WERI-Rb-1 (cell line): ENCODE data around the gene CAMTA1.
A peak's percentile ranks its signal among the peaks of the same experiment; 100 is the strongest.

Experiments
- DNase-seq: peaks from one replicate; pipeline ENCODE4 v3.0.0-alpha.2; 2020
- H3K27ac ChIP-seq: fragments of 250-450 bp; sonication (Bioruptor Pico); 2 replicates; pipeline ENCODE4 v1.5.1; 2020; ENCODE audit warnings: mild to moderate bottlenecking, moderate library complexity
- H3K27me3 ChIP-seq: fragments of 250-450 bp; sonication (Bioruptor Pico); 2 replicates; pipeline ENCODE4 v1.5.1; 2021; ENCODE audit warnings: mild to moderate bottlenecking, low read depth, moderate library complexity; ENCODE audit not compliant: insufficient read depth, severe bottlenecking
- H3K36me3 ChIP-seq: fragments of 250-450 bp; sonication (Bioruptor Pico); 2 replicates; pipeline ENCODE4 v1.5.1; 2020; ENCODE audit warnings: mild to moderate bottlenecking, moderate library complexity
- H3K4me3 ChIP-seq: 2 replicates; pipeline ENCODE4 v1.5.1; 2011; ENCODE audit warnings: low read depth, mild to moderate bottlenecking, control low read depth, low read length
- H3K9me3 ChIP-seq: fragments of 250-450 bp; sonication (Bioruptor Pico); 2 replicates; pipeline ENCODE4 v1.5.1; 2021; ENCODE audit warnings: mild to moderate bottlenecking, moderate library complexity; ENCODE audit not compliant: severe bottlenecking
- TF ChIP-seq, protein P1 (sequence below): IDR thresholded peaks from 2 replicates; pipeline ENCODE4 v1.5.1; 2011; ENCODE audit warnings: low read depth, mild to moderate bottlenecking, control low read depth, inconsistent platforms, low read length

CAMTA1 gene

GRCh38 chr1:7652515-7653098 lies 867.4 kb downstream of the CAMTA1 start:
- Histone ChIP-seq H3K9me3 (no peaks in the 10 kb centered on the region), H3K4me3 (no peak overlapping the region), H3K27me3 (no peaks in the 10 kb centered on the region), H3K27ac (no peak overlapping the region), H3K36me3 (no peaks in the 10 kb centered on the region)
- TF ChIP-seq, protein P1, sequence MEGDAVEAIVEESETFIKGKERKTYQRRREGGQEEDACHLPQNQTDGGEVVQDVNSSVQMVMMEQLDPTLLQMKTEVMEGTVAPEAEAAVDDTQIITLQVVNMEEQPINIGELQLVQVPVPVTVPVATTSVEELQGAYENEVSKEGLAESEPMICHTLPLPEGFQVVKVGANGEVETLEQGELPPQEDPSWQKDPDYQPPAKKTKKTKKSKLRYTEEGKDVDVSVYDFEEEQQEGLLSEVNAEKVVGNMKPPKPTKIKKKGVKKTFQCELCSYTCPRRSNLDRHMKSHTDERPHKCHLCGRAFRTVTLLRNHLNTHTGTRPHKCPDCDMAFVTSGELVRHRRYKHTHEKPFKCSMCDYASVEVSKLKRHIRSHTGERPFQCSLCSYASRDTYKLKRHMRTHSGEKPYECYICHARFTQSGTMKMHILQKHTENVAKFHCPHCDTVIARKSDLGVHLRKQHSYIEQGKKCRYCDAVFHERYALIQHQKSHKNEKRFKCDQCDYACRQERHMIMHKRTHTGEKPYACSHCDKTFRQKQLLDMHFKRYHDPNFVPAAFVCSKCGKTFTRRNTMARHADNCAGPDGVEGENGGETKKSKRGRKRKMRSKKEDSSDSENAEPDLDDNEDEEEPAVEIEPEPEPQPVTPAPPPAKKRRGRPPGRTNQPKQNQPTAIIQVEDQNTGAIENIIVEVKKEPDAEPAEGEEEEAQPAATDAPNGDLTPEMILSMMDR: 0 out of 2 replicates have a peak, but pooled peaks have one; percentile 4
- no peak for DNase-seq

GRCh38 chr1:7654725-7655124 lies 869.5 kb downstream of the CAMTA1 start:
- DNase-seq: no peak
- TF ChIP-seq, protein P1: no peak
- no peaks in the 10 kb centered on the region for H3K27me3 ChIP-seq
- H3K9me3 ChIP-seq: no peaks in the 10 kb centered on the region
- H3K4me3 ChIP-seq: no peak overlapping the region
- no peaks in the 10 kb centered on the region for H3K36me3 ChIP-seq
- no peak overlapping the region for H3K27ac ChIP-seq

GRCh38 chr1:7655354-7655753 lies 870.1 kb downstream of the CAMTA1 start:
- H3K27ac ChIP-seq: no peak overlapping the region
- no peaks in the 10 kb centered on the region for H3K27me3 ChIP-seq
- no peaks in the 10 kb centered on the region for H3K9me3 ChIP-seq
- H3K36me3 ChIP-seq: no peaks in the 10 kb centered on the region
- DNase-seq: no peak
- H3K4me3 ChIP-seq: no peak overlapping the region
- TF ChIP-seq, protein P1: no peak

- no peak for DNase-seq
- Histone ChIP-seq H3K27ac (no peak overlapping the region), H3K27me3 (no peaks in the 10 kb centered on the region), H3K4me3 (no peak overlapping the region), H3K9me3 (no peaks in the 10 kb centered on the region), H3K36me3 (no peaks in the 10 kb centered on the region)
- TF ChIP-seq, protein P1: no peak
Measured at GRCh38 chr1:7656557-7657215, 871.4 kb downstream of the CAMTA1 start.

DNA sequence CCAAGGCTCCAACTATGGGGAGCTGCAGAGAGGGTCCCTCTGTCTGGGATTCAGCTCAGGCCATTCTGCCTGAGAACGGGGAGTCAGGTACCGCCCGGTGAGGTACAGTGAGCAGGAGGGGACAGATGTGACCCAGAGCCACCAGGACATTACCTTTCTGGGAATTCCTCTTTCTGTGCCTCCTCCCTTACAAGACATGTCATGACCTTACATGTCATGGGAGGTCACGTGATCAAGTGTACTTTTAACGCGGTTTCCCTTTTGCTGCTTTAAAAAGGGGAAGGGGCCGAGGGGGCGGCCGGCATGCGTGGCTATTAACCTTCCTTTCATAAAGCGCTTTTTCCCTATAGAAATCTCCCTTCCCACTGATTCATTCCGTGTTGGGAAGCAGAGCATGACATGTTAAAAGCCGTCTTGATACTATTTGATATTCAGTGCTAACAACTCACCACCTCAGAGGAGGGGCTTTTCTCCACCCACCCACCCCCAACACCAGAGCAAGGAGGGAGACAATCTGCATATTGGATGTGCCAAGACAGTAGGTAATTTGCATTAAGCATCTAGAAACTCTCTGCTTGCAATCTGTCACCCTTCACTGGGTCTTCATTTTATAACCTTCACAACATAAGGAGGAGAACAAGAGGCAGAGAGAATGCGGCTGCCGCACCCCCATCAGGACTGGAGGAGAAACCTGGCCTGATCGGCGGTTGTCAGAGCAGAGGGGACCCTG lies 872.2 kb downstream of the CAMTA1 start:
- Histone ChIP-seq H3K27ac (no peak overlapping the region), H3K36me3 (no peaks in the 10 kb centered on the region), H3K27me3 (no peaks in the 10 kb centered on the region), H3K4me3 (no peak overlapping the region), H3K9me3 (no peaks in the 10 kb centered on the region)
- no peak for DNase-seq
- TF ChIP-seq, protein P1: no peak
